B cell (primary cell): Measurements from ENCODE around the gene ERVH48-1. TPM values are rescaled to one million over a fixed set of nuclear protein-coding genes. Genes with fewer than 3 reads are reported as not detected.

Experiments used
- ATAC-seq: fragments of 200-7000 bp; cut with Tn5 transposase; one replicate; pipeline ENCODE4 v1.10.0; 2021; ENCODE audit warnings: low read depth, mild to moderate bottlenecking, moderate number of reproducible peaks, moderate library complexity
- CTCF ChIA-PET: fragments of 350-600 bp; sonication (Branson Sonifier 250); formaldehyde crosslinking; loops from one replicate; lab custom pipeline; 2021; ENCODE audit warnings: antibody characterized with exemption, inconsistent platforms; lab: Charles Lee
- POLR2A ChIA-PET: fragments of 350-600 bp; sonication (Branson Sonifier 250); formaldehyde crosslinking; loops from one replicate; lab custom pipeline; 2021; ENCODE audit warnings: antibody characterized with exemption; lab: Charles Lee
- DNase-seq: peaks from one replicate; pipeline ENCODE4 v3.0.0; 2013
- H2AFZ ChIP-seq: 2 replicates; pipeline ENCODE4 v1.6.1; 2012; ENCODE audit warnings: mild to moderate bottlenecking, low read depth, low read length; ENCODE audit not compliant: insufficient read depth, poor library complexity, severe bottlenecking
- H3K27ac ChIP-seq, 2 donors: 1 replicate in 1 of 2; 2 replicates in 1 of 2; pipeline ENCODE4 v1.5.1; 2012 to 2013; ENCODE audit warnings: low read length in 2 of 2, mild to moderate bottlenecking in 2 of 2, moderate library complexity in 1 of 2
- H3K27me3 ChIP-seq, 4 experiments: fragments of 200-600 bp in 1 of 4; sonication (generic) in 1 of 4; replicated peaks in 1 of 4; 1 replicate in 2 of 4; 2 replicates in 2 of 4; pipeline versions ENCODE4 v1.6.1 to v1.7.0; 2013 to 2016; ENCODE audit warnings: low read length in 3 of 4, mild to moderate bottlenecking in 2 of 4, mixed read lengths in 1 of 4, moderate library complexity in 1 of 4; ENCODE audit not compliant: insufficient read depth in 4 of 4, control insufficient read depth in 3 of 4; ENCODE audit errors: control extremely low read depth in 1 of 4
- H3K36me3 ChIP-seq, 2 experiments: replicated peaks in 1 of 2; 1 replicate in 1 of 2; 2 replicates in 1 of 2; pipeline versions ENCODE4 v1.6.1 to v1.7.1; 2013; ENCODE audit warnings: low read length in 1 of 2; ENCODE audit not compliant: insufficient read depth in 2 of 2, control insufficient read depth in 1 of 2; ENCODE audit errors: control extremely low read depth in 1 of 2, extremely low read depth in 1 of 2
- H3K4me1 ChIP-seq, 2 donors: fragments of 200-600 bp in 1 of 2; sonication (generic) in 1 of 2; 1 replicate in 1 of 2; 2 replicates in 1 of 2; pipeline versions ENCODE4 v1.5.1 to v1.6.1; 2013 to 2017; ENCODE audit warnings: low read length in 2 of 2; ENCODE audit not compliant: control insufficient read depth in 2 of 2, insufficient read depth in 2 of 2
- H3K4me2 ChIP-seq: replicated peaks from 2 replicates; pipeline ENCODE3; 2012; ENCODE audit warnings: mild to moderate bottlenecking, low read depth, low read length; ENCODE audit not compliant: poor library complexity, severe bottlenecking
- H3K4me3 ChIP-seq, 5 experiments: fragments of 200-600 bp in 1 of 5; sonication (generic) in 1 of 5; 1 replicate in 3 of 5; 2 replicates in 2 of 5; pipeline versions ENCODE4 v1.5.1 to v1.7.0; 2011 to 2016; ENCODE audit warnings: low read length in 4 of 5, mild to moderate bottlenecking in 4 of 5, low read depth in 2 of 5, control low read depth in 1 of 5, moderate library complexity in 1 of 5; ENCODE audit not compliant: insufficient read depth in 1 of 5; ENCODE audit errors: control extremely low read depth in 1 of 5, extremely low read depth in 1 of 5
- H3K79me2 ChIP-seq: fragments of 200-600 bp; sonication (generic); one replicate; pipeline ENCODE4 v1.6.0; 2016; ENCODE audit warnings: low read length; ENCODE audit not compliant: control insufficient read depth, insufficient read depth
- H3K9ac ChIP-seq: fragments of 200-600 bp; sonication (generic); 2 replicates; pipeline ENCODE4 v1.6.1; 2017; ENCODE audit warnings: mild to moderate bottlenecking, low read length, moderate library complexity
- H3K9me3 ChIP-seq, 3 donors: one replicate each; pipeline versions ENCODE4 v1.6.1 to v1.7.1; 2013; ENCODE audit warnings: low read length in 2 of 3; ENCODE audit not compliant: control insufficient read depth in 2 of 3, insufficient read depth in 1 of 3; ENCODE audit errors: control extremely low read depth in 1 of 3
- H4K20me1 ChIP-seq: 2 replicates; pipeline ENCODE4 v1.6.0; 2012; ENCODE audit warnings: mild to moderate bottlenecking, low read length; ENCODE audit not compliant: insufficient read depth, control insufficient read depth, poor library complexity, severe bottlenecking
- H3K27ac Mint-ChIP-seq: one replicate; pipeline ENCODE4 v1.8.0; 2021; ENCODE audit warnings: mixed read lengths
- H3K27me3 Mint-ChIP-seq: one replicate; pipeline ENCODE4 v1.8.0; 2021; ENCODE audit warnings: mixed read lengths
- H3K4me1 Mint-ChIP-seq: one replicate; pipeline ENCODE4 v1.8.0; 2021; ENCODE audit warnings: mixed read lengths
- H3K4me3 Mint-ChIP-seq: one replicate; pipeline ENCODE4 v1.8.0; 2021; ENCODE audit warnings: mixed read lengths
- H3K9me3 Mint-ChIP-seq: one replicate; pipeline ENCODE4 v1.8.0; 2022; ENCODE audit warnings: mixed read lengths; ENCODE audit not compliant: insufficient read depth
- EZH2 ChIP-seq: IDR thresholded peaks from 2 replicates; pipeline ENCODE4 v1.6.1; 2012; ENCODE audit warnings: borderline replicate concordance, low read depth, mild to moderate bottlenecking, moderate library complexity, low read length; ENCODE audit not compliant: insufficient read depth, poor library complexity, severe bottlenecking
- WGBS: methylation state at CpG from one replicate; pipeline ENCODE4 v1.1.5; 2013; ENCODE audit warnings: missing lambda C conversion rate; ENCODE audit not compliant: insufficient coverage; 5-methylcytosine and 5-hydroxymethylcytosine counted together
- intact Hi-C: fragments of 100-400 bp; cut with micrococcal nuclease; formaldehyde crosslinking; loops from one replicate; pipeline ENCODE4 v1.10.0; 2022
- polyA plus RNA-seq: library from polyadenylated mRNA; depleted of rRNA; stranded (reverse); fragments of >200 nt; gene quantifications from 2 replicates; pipeline ENCODE4 v1.2.3, GENCODE V29; 2012
- total RNA-seq, 2 donors: library from RNA; stranded (reverse); fragments of 120-200 nt in 1 of 2; gene quantifications; 1 replicate in 1 of 2; 2 replicates in 1 of 2; pipeline versions ENCODE4 v1.2.3 to v1.2.4, GENCODE V29; 2013 to 2022
- TF ChIP-seq, protein P1 (sequence below): fragments of 200-600 bp; IDR thresholded peaks from one replicate; pipeline ENCODE4 v1.8.0; 2022; ENCODE audit warnings: antibody characterized with exemption, mild to moderate bottlenecking

ERVH48-1 gene
- total and polyA plus RNA-seq, 2 donors (not counting 1 experiment from before 2014, with no cell fraction given): not detected

DNA sequence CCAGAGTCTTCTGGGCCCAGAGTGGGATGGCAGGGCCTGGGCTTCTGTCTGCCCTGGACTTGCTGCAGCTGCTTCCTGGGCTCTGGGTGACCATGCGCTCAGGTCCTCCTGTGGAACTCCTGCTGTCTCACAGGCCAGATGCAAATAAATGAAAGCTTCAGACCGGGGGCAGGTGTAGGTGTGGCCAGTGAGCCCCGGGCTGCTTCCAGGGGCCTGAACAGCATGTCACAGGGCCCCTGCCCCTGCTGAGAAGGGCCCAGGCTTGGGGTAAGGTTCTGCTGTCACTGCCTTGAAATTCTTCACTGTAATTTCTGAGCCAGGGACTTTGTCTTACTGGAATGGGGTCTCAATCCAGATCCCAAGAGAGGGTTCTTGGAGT, 46.5 kb upstream of the ERVH48-1 start:
- H3K79me2 ChIP-seq: no peaks in the 10 kb centered on the region
- Mint-ChIP-seq H3K4me3 (no peak overlapping the region), H3K27ac (no peak overlapping the region), H3K27me3 (no peaks in the 10 kb centered on the region), H3K4me1 (peaks cover 15% of the 10 kb centered on the region), H3K9me3 (no peaks in the 10 kb centered on the region)
- POLR2A ChIA-PET: no interaction called here
- no peaks in the 10 kb centered on the region for H4K20me1 ChIP-seq
- H3K27ac ChIP-seq: no peak overlapping the region
- no peak overlapping the region for H3K4me2 ChIP-seq
- TF ChIP-seq, protein P1, sequence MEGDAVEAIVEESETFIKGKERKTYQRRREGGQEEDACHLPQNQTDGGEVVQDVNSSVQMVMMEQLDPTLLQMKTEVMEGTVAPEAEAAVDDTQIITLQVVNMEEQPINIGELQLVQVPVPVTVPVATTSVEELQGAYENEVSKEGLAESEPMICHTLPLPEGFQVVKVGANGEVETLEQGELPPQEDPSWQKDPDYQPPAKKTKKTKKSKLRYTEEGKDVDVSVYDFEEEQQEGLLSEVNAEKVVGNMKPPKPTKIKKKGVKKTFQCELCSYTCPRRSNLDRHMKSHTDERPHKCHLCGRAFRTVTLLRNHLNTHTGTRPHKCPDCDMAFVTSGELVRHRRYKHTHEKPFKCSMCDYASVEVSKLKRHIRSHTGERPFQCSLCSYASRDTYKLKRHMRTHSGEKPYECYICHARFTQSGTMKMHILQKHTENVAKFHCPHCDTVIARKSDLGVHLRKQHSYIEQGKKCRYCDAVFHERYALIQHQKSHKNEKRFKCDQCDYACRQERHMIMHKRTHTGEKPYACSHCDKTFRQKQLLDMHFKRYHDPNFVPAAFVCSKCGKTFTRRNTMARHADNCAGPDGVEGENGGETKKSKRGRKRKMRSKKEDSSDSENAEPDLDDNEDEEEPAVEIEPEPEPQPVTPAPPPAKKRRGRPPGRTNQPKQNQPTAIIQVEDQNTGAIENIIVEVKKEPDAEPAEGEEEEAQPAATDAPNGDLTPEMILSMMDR: no peak
- no peak for TF ChIP-seq EZH2
- CTCF ChIA-PET: no interaction called here
- no peaks in the 10 kb centered on the region for H3K9me3 ChIP-seq
- intact Hi-C loops: loop anchor here (5.0 to 10.0 kb wide), 2 partner anchors 1040 to 1843 kb away; partner anchors contain the start of genes SUMO3 and TRAPPC10
- H3K4me1 ChIP-seq: peaks cover 14 to 18% of the 10 kb centered on the region in 2 donors
- H3K36me3 ChIP-seq: no peaks in the 10 kb centered on the region
- no peak overlapping the region for H3K4me3 ChIP-seq
- ATAC-seq (no peak), DNase-seq (no peak)
- no peak overlapping the region for H3K9ac ChIP-seq
- H3K27me3 ChIP-seq: no peaks in the 10 kb centered on the region
- no peak overlapping the region for H2AFZ ChIP-seq
- WGBS: 77% methylated on average over 3 of the region's 3 CpGs

DNA sequence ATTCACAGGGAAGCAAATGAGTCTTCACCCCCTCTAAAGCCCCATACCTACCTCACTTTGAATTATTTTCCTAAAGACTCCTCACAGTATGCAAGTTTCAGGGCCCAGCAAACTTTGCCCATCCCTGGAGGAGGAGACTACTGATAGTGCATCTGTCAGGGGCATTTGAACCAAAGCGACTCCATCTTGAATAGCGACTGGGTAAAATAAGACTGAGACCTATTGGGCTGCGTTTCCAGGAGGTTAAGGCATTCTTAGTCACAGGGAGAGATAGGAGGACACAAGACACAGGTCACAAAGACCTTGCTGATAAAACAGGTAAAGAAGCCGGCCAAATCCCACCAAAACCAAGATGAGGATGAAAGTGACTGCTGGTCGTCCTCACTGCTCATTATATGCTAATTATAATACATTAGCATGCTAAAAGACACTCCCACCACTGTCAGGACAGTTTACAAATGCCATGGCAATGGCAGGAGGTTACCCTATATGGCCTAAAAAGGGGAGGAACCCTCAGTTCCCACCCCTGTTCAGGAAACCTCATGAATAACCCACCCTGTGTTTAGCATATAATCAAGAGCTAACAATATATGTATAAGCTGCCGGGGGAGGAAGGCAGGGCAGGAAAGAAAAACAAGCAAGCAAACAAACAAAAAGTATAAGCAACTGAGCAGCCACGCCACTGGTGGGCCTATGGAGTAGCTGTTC, 45.7 kb upstream of the ERVH48-1 start:
- Mint-ChIP-seq H3K27me3 (no peaks in the 10 kb centered on the region), H3K27ac (no peak overlapping the region), H3K4me1 (peaks cover 9% of the 10 kb centered on the region), H3K9me3 (no peaks in the 10 kb centered on the region), H3K4me3 (no peak overlapping the region)
- intact Hi-C loops: loop anchor here (5.0 to 10.0 kb wide), 2 partner anchors 1041 to 1844 kb away; partner anchors contain the start of genes SUMO3 and TRAPPC10
- WGBS: 96% methylated on average over 4 of the region's 7 CpGs
- H3K27ac ChIP-seq: no peak overlapping the region
- no peaks in the 10 kb centered on the region for H3K79me2 ChIP-seq
- no peak for ATAC-seq
- H3K9ac ChIP-seq: no peak overlapping the region
- H3K9me3 ChIP-seq: no peaks in the 10 kb centered on the region
- H3K4me3 ChIP-seq: no peak overlapping the region
- H3K36me3 ChIP-seq: no peaks in the 10 kb centered on the region
- TF ChIP-seq, protein P1: no peak
- H3K4me2 ChIP-seq: no peak overlapping the region
- no peak for DNase-seq
- ChIA-PET POLR2A (no interaction called here), CTCF (no interaction called here)
- H4K20me1 ChIP-seq: no peaks in the 10 kb centered on the region
- H3K4me1 ChIP-seq: peaks cover 13 to 17% of the 10 kb centered on the region in 2 donors
- H3K27me3 ChIP-seq: no peaks in the 10 kb centered on the region
- H2AFZ ChIP-seq: no peak overlapping the region
